ENCODE data around the gene HNMT. TPM values are rescaled to one million over a fixed set of nuclear protein-coding genes. Genes with fewer than 3 reads are reported as not detected.
"Not testable (repeated sequence)": the region's sequence is repeated elsewhere in the genome, so short reads cannot be mapped to it uniquely, and the experiment has no call there.

The HNMT gene
- total RNA-seq, 4 donors from 2014 or later, result 21.5 to 122 (median 60.4) TPM

DNA sequence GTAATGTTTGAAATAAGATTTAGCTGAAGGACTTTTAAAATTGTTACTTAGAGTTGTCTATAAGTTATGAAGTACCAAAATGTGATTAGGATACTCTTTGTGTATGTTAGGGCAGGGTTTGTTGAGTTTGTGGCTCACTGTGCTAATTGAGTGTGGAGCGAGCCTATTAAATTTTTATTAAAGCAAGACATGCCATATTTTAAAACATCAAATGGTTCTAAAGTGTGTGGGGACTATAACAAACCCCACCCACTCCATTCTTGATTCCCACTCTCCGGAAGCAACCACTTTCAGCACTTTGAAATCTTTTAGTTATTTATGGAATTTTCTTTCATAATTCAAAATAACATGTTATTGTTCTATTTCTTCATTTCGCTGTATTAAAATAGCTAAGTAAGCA, 1.8 kb downstream of the HNMT start:
- Histone ChIP-seq H3K27ac (peak overlapping the region; percentile 86 to 96), H3K9me3 (no peaks in the 10 kb centered on the region), H3K36me3 (no peaks in the 10 kb centered on the region), H3K4me1 (no peaks in the 10 kb centered on the region), H3K27me3 (no peaks in the 10 kb centered on the region), H3K4me3 (peak overlapping the region; percentile 45 to 54)
- TF ChIP-seq, protein P1, sequence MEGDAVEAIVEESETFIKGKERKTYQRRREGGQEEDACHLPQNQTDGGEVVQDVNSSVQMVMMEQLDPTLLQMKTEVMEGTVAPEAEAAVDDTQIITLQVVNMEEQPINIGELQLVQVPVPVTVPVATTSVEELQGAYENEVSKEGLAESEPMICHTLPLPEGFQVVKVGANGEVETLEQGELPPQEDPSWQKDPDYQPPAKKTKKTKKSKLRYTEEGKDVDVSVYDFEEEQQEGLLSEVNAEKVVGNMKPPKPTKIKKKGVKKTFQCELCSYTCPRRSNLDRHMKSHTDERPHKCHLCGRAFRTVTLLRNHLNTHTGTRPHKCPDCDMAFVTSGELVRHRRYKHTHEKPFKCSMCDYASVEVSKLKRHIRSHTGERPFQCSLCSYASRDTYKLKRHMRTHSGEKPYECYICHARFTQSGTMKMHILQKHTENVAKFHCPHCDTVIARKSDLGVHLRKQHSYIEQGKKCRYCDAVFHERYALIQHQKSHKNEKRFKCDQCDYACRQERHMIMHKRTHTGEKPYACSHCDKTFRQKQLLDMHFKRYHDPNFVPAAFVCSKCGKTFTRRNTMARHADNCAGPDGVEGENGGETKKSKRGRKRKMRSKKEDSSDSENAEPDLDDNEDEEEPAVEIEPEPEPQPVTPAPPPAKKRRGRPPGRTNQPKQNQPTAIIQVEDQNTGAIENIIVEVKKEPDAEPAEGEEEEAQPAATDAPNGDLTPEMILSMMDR (IDR thresholded peaks at IDR 0.05), result no peak
- no peak for TF ChIP-seq POLR2A (IDR thresholded peaks at IDR 0.05)
- intact Hi-C loops (cut with DNase I; ENCODE audit: low total_unique reads), result no loop called here
- no peak for DNase-seq

DNA sequence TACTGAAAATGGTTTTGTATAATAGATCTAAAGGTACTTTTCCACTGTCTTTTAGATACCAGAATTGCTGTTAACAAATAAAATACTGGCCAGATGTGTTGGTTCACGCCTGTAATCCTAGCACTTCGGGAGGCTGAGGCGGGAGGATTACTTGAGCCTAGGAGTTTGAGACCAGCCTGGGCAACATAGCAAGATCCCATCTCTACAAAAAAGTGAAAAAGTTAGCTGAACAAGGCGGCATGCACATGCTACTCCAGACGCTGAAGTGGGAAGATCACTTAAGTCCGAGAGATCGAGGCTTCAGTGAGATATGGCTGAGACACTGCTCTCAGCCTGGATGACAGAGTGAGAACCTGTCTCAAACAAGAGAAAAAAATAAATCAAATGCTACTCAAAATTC, 2.8 kb downstream of the HNMT start:
- H3K27ac ChIP-seq, result peak overlapping the region; percentile 86 to 96
- TF ChIP-seq, protein P1 (IDR thresholded peaks at IDR 0.05), result no peak
- TF ChIP-seq POLR2A (IDR thresholded peaks at IDR 0.05), result no peak
- no peak for DNase-seq

DNA sequence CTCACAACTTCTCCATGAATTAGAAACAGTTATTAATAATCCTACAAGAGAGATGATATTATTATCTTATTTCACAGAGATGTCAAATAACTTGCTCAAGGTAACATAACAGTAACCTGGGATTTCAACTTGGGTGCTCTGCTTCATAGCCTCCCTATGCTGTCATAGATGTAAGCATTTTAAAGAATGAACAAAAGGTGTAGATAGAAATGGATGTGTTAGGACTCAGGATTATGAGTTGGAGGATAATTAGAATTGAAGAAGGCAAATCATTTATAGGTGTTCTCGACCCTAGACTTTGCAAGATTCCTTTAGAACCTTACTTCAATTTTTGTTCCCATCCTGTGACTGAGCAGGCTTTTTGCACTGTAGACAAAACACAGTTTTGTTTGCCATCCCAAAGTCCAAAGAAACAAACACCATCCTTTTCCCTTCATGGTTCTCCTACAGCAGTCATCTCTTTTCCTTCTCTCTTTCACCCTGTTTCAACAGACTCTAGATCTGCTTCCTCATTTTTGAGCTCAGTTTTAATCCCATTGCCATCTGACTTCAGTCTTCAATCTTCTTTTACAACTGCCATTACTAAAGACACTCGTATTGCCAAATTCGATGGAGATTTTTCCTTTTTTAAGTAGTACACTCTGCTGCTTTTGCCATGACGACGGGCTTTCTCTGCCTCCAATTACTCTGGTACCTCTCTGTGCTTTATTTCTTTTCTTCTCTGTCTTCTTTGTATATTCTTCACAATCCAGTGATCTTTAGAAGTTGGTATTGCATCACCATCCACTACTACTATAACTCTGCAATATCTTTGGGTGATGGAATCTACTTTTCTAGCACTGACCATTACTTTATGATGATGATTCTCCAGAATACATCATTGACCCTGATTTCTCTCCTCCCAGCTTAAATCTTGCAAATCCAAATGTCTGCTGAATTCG, 4.5 kb downstream of the HNMT start:
- Histone ChIP-seq H3K4me1 (no peaks in the 10 kb centered on the region), H3K27ac (peak overlapping the region; percentile 52 to 96), H3K9me3 (no peaks in the 10 kb centered on the region), H3K27me3 (no peaks in the 10 kb centered on the region), H3K36me3 (no peaks in the 10 kb centered on the region), H3K4me3 (no peak overlapping the region)
- TF ChIP-seq, protein P1 (IDR thresholded peaks at IDR 0.05), result no peak
- no peak for TF ChIP-seq POLR2A (IDR thresholded peaks at IDR 0.05)
- intact Hi-C loops (cut with DNase I; ENCODE audit: low total_unique reads), result no loop called here
- no peak for DNase-seq

More for the DNA sequence above, 2.8 kb downstream of the HNMT start:
- H3K4me3 ChIP-seq, result no peak overlapping the region
- no peaks in the 10 kb centered on the region for H3K27me3 ChIP-seq
- intact Hi-C loops (cut with DNase I; ENCODE audit: low total_unique reads), result no loop called here
- H3K9me3 ChIP-seq, result no peaks in the 10 kb centered on the region
- no peaks in the 10 kb centered on the region for H3K4me1 ChIP-seq
- H3K36me3 ChIP-seq, result no peaks in the 10 kb centered on the region

DNA sequence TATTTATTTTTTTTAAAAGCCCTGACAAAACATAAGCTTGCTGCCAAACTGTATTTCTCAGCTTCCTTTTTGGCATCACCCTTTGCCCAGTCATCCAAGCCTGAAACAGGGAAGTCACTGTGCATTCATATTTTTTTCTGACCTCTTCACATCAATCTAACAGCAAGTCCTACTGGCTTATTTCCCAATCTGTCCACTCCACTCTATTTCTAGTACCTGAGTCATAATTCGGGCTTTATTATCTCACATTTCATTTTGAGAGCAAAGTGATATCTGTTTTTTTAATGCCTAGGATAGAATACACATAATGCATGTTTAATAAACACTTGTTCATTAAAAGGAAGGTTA, 5.1 kb downstream of the HNMT start:
- Histone ChIP-seq H3K36me3 (no peaks in the 10 kb centered on the region), H3K4me3 (no peak overlapping the region), H3K4me1 (no peaks in the 10 kb centered on the region), H3K27ac (peak overlapping the region; percentile 52 to 96), H3K9me3 (no peaks in the 10 kb centered on the region), H3K27me3 (no peaks in the 10 kb centered on the region)
- intact Hi-C loops (cut with DNase I; ENCODE audit: low total_unique reads), result no loop called here
- TF ChIP-seq POLR2A (IDR thresholded peaks at IDR 0.05), result no peak
- TF ChIP-seq, protein P1 (IDR thresholded peaks at IDR 0.05), result no peak
- DNase-seq, result no peak

DNA sequence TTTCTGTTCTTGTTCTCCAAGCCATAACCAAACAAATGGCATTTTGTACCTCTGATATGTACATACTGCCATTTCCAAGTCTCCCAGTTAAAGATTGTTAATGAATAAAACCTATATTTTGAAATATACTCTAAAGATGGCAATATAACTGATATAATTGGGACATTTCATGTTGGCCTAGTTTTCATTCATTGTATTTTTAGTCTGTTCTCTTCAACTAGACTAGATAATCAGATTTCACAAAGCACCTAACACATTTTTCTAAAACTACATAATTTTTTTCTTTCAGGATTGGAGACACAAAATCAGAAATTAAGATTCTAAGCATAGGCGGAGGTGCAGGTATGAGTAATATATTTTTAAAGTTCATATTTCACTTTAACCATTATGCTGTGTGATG, 5.6 kb downstream of the HNMT start:
- H3K4me3 ChIP-seq, result no peak overlapping the region
- H3K36me3 ChIP-seq, result no peaks in the 10 kb centered on the region
- DNase-seq, result no peak
- H3K27me3 ChIP-seq, result no peaks in the 10 kb centered on the region
- TF ChIP-seq, protein P1 (IDR thresholded peaks at IDR 0.05), result no peak
- H3K27ac ChIP-seq, result peak overlapping the region; percentile 52 to 96
- H3K4me1 ChIP-seq, result no peaks in the 10 kb centered on the region
- intact Hi-C loops (cut with DNase I; ENCODE audit: low total_unique reads), result no loop called here
- H3K9me3 ChIP-seq, result no peaks in the 10 kb centered on the region

DNA sequence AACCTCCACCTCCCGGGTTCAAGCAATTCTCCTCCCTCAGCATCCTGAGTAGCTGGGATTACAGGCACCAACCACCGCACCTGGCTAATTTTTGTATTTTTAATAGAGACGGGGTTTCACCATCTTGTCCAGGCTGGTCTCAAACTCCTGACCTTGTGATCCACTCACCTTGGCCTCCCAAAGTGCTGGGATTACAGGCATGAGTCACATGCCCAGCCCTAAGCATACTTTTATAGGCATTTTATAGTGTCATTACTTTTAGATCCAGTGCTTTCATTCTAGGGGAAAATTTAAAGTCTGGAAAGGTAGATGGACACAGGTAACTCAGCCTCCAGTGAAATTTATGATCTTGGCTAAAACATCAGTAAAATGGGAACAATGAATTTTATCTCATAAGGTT, 7.0 kb downstream of the HNMT start:
- intact Hi-C loops (cut with DNase I; ENCODE audit: low total_unique reads); H3K9me3 ChIP-seq: not testable (repeated sequence)

More for the DNA sequence above, 7.0 kb downstream of the HNMT start:
- H3K27ac ChIP-seq, H3K4me3 ChIP-seq, DNase-seq, H3K27me3 ChIP-seq, H3K36me3 ChIP-seq, H3K4me1 ChIP-seq: not testable (repeated sequence)
